ENCODE measurements around the gene PA2G4.

PA2G4 gene

GRCh38 chr12:56161690-56162351, 57.5 kb downstream of the PA2G4 start:
- H3K4me3 ChIP-seq (ENCODE audit: low read depth, low read length): no peak overlapping the region
- no peak for DNase-seq (ENCODE audit: low read depth)
- no peak for TF ChIP-seq CTCF (IDR thresholded peaks at IDR 0.05; ENCODE audit: insufficient read depth, low read depth, low read length, missing control alignments)

- no peak for DNase-seq (ENCODE audit: low read depth)
- no peak overlapping the region for H3K4me3 ChIP-seq (ENCODE audit: low read depth, low read length)
- TF ChIP-seq CTCF (IDR thresholded peaks at IDR 0.05; ENCODE audit: insufficient read depth, low read depth, low read length, missing control alignments): no peak
Observed at GRCh38 chr12:56162468-56163290, 58.3 kb downstream of the PA2G4 start.
